HepG2 (cell line): ENCODE measurements around the gene PRMT2. TPM values are rescaled to one million over a fixed set of nuclear protein-coding genes. Genes with fewer than 3 reads are reported as not detected.
A peak's percentile ranks its signal among the peaks of the same experiment; 100 is the strongest.

ENCODE experiments used
- ASH2L ChIP-seq: fragments of 300-600, 200-600 bp; sonication (generic); IDR thresholded peaks from 2 replicates; pipeline ENCODE4 v1.7.0; 2017; ENCODE audit warnings: low read depth, mild to moderate bottlenecking, moderate library complexity, mixed read lengths, low read length; ENCODE audit not compliant: insufficient read length
- CBX1 ChIP-seq: IDR thresholded peaks from one replicate; pipeline ENCODE4 v1.6.1; 2016; ENCODE audit warnings: antibody characterized with exemption, low read depth
- EEA1 ChIP-seq: sonication (generic); formaldehyde crosslinking; IDR thresholded peaks from 2 replicates; pipeline ENCODE4 v1.5.1; 2020; ENCODE audit warnings: mild to moderate bottlenecking, missing genetic modification reagents, borderline replicate concordance
- ERF ChIP-seq: IDR thresholded peaks from 2 replicates; pipeline ENCODE4 v1.6.1; 2018; ENCODE audit warnings: missing biosample characterization, missing genetic modification reagents
- ETV5 ChIP-seq: IDR thresholded peaks from 2 replicates; pipeline ENCODE4 v1.6.1; 2018; ENCODE audit warnings: missing biosample characterization, missing genetic modification reagents, inconsistent platforms, borderline replicate concordance
- FOXJ3 ChIP-seq: sonication (generic); formaldehyde crosslinking; IDR thresholded peaks from 2 replicates; pipeline ENCODE4 v1.4.0; 2020; ENCODE audit warnings: missing genetic modification reagents, mild to moderate bottlenecking, borderline replicate concordance
- JARID2 ChIP-seq: sonication (generic); formaldehyde crosslinking; IDR thresholded peaks from 2 replicates; pipeline ENCODE4 v1.8.1; 2023; ENCODE audit warnings: missing genetic modification reagents, inconsistent platforms; ENCODE audit not compliant: insufficient replicate concordance
- NCOA2 ChIP-seq: sonication (generic); formaldehyde crosslinking; IDR thresholded peaks from 2 replicates; pipeline ENCODE4 v1.8.0; 2022; ENCODE audit warnings: inconsistent platforms
- SOX5 ChIP-seq: IDR thresholded peaks from 2 replicates; pipeline ENCODE4 v1.6.1; 2016; ENCODE audit warnings: borderline replicate concordance
- TERF1 ChIP-seq: sonication (generic); formaldehyde crosslinking; IDR thresholded peaks from 2 replicates; pipeline ENCODE4 v1.8.0; 2022; ENCODE audit warnings: mild to moderate bottlenecking, missing genetic modification reagents, moderate library complexity
- ZFP41 ChIP-seq: sonication (generic); formaldehyde crosslinking; IDR thresholded peaks from 2 replicates; pipeline ENCODE4 v1.4.0; 2020; ENCODE audit warnings: mild to moderate bottlenecking, missing genetic modification reagents, borderline replicate concordance
- ZNF44 ChIP-seq: sonication (generic); formaldehyde crosslinking; IDR thresholded peaks from 2 replicates; pipeline ENCODE4 v1.5.1; 2020; ENCODE audit warnings: mild to moderate bottlenecking, missing genetic modification reagents
- ZNF615 ChIP-seq: sonication (generic); formaldehyde crosslinking; IDR thresholded peaks from 2 replicates; pipeline ENCODE4 v1.5.0; 2020; ENCODE audit warnings: mild to moderate bottlenecking, missing genetic modification reagents, borderline replicate concordance
- ZNF644 ChIP-seq: IDR thresholded peaks from 2 replicates; pipeline ENCODE4 v1.6.1; 2016; ENCODE audit warnings: low read depth
- ZNF749 ChIP-seq: sonication (generic); formaldehyde crosslinking; IDR thresholded peaks from 2 replicates; pipeline ENCODE4 v1.8.0; 2022; ENCODE audit warnings: mild to moderate bottlenecking, missing genetic modification reagents, moderate library complexity, borderline replicate concordance
- ZSCAN5A ChIP-seq: sonication (generic); formaldehyde crosslinking; IDR thresholded peaks from 2 replicates; pipeline ENCODE4 v1.8.0; 2022; ENCODE audit warnings: mild to moderate bottlenecking, missing genetic modification reagents, borderline replicate concordance
- polyA plus RNA-seq, 8 experiments: library from polyadenylated mRNA; depleted of rRNA in 3 of 8; stranded (reverse) in 7 of 8; unstranded in 1 of 8; fragments of >200 nt; fragmentation: Illumina TruSeq in 4 of 8; extraction: Trizol in 4 of 8; gene quantifications; 2 replicates each; pipeline versions ENCODE4 v1.2.1 to v1.2.3, GENCODE V29; 2011 to 2016; ENCODE audit warnings: low read depth in 4 of 8, missing spikeins in 1 of 8, mixed read lengths in 1 of 8; ENCODE audit not compliant: insufficient read depth in 1 of 8
- total RNA-seq, 5 experiments: library from RNA; depleted of rRNA; stranded (reverse); fragments of >200 nt; fragmentation: Illumina TruSeq; extraction: Trizol; gene quantifications; 2 replicates each; pipeline ENCODE4 v1.2.3, GENCODE V29; 2016; ENCODE audit warnings: low read depth in 1 of 5
- TF ChIP-seq, protein P1 (sequence below): sonication (generic); formaldehyde crosslinking; IDR thresholded peaks from 2 replicates; pipeline ENCODE4 v1.5.1; 2020; ENCODE audit warnings: mild to moderate bottlenecking, missing genetic modification reagents, moderate library complexity
- TF ChIP-seq, protein P2 (sequence below): sonication (generic); formaldehyde crosslinking; IDR thresholded peaks from 2 replicates; pipeline ENCODE4 v1.4.0; 2020; ENCODE audit warnings: missing genetic modification reagents

PRMT2 gene
- total and polyA plus RNA-seq, 2 of the 13 experiments (the other 11 are each of a cell fraction or from before 2014, with no cell fraction given) = 54.4 to 78.8 TPM

- TF ChIP-seq, protein P1, sequence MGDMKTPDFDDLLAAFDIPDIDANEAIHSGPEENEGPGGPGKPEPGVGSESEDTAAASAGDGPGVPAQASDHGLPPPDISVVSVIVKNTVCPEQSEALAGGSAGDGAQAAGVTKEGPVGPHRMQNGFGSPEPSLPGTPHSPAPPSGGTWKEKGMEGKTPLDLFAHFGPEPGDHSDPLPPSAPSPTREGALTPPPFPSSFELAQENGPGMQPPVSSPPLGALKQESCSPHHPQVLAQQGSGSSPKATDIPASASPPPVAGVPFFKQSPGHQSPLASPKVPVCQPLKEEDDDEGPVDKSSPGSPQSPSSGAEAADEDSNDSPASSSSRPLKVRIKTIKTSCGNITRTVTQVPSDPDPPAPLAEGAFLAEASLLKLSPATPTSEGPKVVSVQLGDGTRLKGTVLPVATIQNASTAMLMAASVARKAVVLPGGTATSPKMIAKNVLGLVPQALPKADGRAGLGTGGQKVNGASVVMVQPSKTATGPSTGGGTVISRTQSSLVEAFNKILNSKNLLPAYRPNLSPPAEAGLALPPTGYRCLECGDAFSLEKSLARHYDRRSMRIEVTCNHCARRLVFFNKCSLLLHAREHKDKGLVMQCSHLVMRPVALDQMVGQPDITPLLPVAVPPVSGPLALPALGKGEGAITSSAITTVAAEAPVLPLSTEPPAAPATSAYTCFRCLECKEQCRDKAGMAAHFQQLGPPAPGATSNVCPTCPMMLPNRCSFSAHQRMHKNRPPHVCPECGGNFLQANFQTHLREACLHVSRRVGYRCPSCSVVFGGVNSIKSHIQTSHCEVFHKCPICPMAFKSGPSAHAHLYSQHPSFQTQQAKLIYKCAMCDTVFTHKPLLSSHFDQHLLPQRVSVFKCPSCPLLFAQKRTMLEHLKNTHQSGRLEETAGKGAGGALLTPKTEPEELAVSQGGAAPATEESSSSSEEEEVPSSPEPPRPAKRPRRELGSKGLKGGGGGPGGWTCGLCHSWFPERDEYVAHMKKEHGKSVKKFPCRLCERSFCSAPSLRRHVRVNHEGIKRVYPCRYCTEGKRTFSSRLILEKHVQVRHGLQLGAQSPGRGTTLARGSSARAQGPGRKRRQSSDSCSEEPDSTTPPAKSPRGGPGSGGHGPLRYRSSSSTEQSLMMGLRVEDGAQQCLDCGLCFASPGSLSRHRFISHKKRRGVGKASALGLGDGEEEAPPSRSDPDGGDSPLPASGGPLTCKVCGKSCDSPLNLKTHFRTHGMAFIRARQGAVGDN = peak; percentile 60
- TF ChIP-seq CBX1 = no peak
- TF ChIP-seq SOX5 (CRISPR knock-in tag) = peak; percentile 41; the same call in 1 of the 2 replicates
- peak; percentile 86 for TF ChIP-seq FOXJ3 (CRISPR knock-in tag)
- TF ChIP-seq ZNF44 (CRISPR knock-in tag) = no peak
- no peak for TF ChIP-seq ZNF615
- no peak for TF ChIP-seq EEA1
- no peak for TF ChIP-seq ZNF749 (CRISPR knock-in tag)
- TF ChIP-seq, protein P2, sequence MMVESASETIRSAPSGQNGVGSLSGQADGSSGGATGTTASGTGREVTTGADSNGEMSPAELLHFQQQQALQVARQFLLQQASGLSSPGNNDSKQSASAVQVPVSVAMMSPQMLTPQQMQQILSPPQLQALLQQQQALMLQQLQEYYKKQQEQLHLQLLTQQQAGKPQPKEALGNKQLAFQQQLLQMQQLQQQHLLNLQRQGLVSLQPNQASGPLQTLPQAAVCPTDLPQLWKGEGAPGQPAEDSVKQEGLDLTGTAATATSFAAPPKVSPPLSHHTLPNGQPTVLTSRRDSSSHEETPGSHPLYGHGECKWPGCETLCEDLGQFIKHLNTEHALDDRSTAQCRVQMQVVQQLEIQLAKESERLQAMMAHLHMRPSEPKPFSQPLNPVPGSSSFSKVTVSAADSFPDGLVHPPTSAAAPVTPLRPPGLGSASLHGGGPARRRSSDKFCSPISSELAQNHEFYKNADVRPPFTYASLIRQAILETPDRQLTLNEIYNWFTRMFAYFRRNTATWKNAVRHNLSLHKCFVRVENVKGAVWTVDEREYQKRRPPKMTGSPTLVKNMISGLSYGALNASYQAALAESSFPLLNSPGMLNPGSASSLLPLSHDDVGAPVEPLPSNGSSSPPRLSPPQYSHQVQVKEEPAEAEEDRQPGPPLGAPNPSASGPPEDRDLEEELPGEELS (CRISPR knock-in tag) = peak; percentile 20; the same call in 1 of the 2 replicates
- TF ChIP-seq ASH2L = peak; percentile 8
- peak; percentile 58; the same call in 1 of the 2 replicates for TF ChIP-seq NCOA2 (CRISPR knock-in tag)
- TF ChIP-seq ZFP41 (CRISPR knock-in tag) = no peak
- TF ChIP-seq ERF (CRISPR knock-in tag) = 0 out of 2 replicates have a peak, but pooled peaks have one; percentile 35
- peak; percentile 41; the same call in 1 of the 2 replicates for TF ChIP-seq ETV5
- no peak for TF ChIP-seq ZSCAN5A (CRISPR knock-in tag)
- TF ChIP-seq TERF1 = no peak
- TF ChIP-seq JARID2 (CRISPR knock-in tag) = no peak
- peak; percentile 76; the same call in 1 of the 2 replicates for TF ChIP-seq ZNF644
Observed at GRCh38 chr21:46622226-46622625, 13.2 kb upstream of the PRMT2 start (continued).
